NAMALWA (cell line): Measurements from ENCODE around the gene CP.

Source experiments
- DNase-seq: peaks from one replicate; pipeline ENCODE4 v3.0.0-alpha.2; 2015; ENCODE audit warnings: low spot score

Gene CP

DNA sequence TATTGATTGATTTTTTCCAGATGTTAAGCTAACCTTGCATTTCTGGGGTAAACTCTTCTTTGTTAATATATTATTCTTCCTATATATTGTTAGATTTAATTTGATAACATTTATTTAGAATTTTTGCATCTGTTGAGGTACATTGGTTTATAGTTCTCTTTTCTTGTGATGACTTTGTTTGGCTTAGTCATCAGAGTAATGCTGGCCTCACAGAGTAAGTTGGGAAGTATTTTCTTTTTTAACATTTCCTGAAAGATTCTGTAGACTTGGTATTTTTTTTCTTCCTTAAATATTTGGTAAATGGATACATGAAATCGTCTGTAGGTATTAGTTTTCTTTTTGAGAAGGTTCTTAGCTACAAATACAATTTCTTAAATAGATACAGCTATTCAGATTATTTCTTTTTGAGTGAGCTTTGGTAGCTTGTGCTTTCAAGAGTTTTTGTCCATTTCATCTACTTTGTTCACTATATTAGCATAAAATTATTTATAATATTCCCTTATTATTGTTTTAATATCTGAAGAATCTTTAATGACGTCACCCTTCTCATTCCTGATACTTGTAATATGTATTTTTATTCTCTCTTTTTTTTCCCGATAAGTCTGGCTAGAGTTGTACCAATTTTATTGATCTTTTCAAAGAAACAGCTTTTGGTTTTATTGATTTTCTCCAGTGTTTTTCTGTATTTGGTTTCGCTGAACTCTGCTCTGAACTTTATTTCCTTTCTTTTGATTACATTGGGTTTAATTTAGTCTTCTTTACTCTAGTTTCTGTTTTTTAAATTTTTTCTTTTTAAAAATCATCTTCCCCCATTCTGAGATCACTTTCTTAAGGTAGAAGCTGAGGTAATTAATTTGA is 98.7 kb downstream of the CP start:
- DNase-seq: no peak
